ENCODE data around the gene PLA2G12A.
"Not testable (repeated sequence)": the region's sequence is repeated elsewhere in the genome, so short reads cannot be mapped to it uniquely, and the experiment has no call there.

Gene PLA2G12A

DNA sequence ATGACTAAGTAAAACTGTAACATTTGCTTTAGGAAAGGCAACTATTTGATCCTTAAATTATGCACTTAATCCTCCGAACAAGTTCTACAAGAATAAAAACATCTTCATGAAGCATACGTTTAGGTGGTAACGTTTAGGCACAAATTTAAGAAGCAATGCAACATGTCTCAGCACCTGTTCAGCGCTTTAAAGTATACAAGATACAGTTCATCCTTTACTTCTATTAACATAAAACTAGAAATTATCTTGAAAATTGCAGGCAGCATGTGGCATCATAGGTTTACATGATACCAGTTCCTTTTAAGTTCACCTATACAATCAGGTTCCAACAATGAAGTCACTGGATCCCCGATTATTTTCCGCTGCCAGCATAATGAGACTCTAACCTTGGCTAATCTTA lies 1.5 kb downstream of the PLA2G12A start:
- no peak for FAIRE-seq

GRCh38 chr4:109723110-109723509 lies 6.8 kb downstream of the PLA2G12A start:
- no peak for FAIRE-seq

DNA sequence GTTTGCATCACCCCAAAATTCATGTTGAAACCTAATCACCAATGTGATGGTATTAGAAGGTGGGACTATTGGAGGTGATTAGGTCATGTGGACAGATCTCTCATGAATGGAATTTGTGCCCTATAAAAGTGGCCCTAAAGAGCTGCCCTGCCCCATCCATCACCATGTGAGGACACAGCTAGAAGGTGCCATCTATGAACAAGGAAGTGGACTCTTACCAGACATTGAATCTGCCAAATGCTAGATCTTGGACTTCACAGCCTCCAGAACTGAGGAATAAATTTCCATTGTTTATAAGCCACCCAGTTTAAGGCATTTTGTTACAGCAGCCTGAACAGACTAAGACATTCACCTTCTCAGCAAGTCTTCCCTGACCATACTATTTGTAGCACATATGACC lies 7.5 kb downstream of the PLA2G12A start:
- FAIRE-seq: no peak

DNA sequence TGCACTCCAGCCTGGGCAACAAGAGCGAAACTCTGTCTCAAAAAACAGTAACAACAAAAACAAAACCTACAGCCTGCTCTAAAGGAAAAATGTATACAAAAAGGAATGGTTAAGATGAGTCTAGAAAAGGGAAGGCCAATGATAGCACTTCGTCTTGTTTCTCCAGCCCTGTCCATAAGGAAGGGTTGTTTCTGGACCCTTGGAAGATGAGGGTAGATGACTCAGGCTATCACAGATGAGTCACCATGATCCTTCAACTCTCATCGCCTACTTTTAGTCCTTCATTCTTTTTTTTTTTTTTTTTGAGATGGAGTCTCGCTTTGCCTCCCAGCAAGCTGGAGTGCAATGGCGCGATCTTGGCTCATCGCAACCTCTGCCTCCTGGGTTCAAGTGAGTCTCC lies 8.8 kb downstream of the PLA2G12A start:
- FAIRE-seq: no peak

DNA sequence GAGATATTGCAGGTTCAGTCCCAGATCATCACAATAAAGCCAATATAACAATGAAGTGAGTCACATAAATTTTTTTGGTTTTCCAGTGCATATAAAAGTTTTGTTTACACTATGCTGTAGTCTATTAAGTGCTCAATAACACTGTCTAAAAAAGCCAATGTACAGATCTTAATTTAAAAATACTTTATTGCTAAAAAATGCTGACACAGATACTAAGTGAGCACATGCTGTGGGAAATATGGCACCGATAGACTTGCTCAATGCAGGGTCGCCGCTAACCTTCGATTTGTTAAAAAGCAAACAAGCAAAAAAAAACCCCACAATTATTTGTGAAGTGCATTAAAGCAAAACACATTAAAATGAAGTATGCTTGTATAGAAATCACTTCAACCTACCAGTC lies 10.3 kb downstream of the PLA2G12A start:
- no peak for FAIRE-seq

DNA sequence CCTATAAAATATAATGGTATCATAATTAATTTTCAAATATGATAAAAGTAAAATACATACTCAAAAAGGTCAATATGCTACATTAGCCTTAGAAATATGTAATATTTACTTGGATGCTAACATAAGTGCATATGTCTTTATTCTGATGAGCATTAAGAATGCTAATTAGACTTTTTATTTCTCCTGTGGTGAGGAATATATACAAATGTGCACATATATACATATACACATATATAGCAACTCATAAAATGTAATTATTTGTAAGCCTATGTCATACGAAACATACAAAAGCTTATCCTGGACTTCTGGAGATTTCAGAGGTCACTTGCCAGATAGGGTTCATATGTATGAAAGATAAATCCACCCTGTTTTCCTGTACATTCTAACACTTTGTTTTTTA lies 11.1 kb downstream of the PLA2G12A start:
- FAIRE-seq: no peak

GRCh38 chr4:109713500-109713899 lies 16.4 kb downstream of the PLA2G12A start:
- no peak for FAIRE-seq

GRCh38 chr4:109708990-109709389 lies 20.9 kb downstream of the PLA2G12A start:
- FAIRE-seq: no peak

GRCh38 chr4:109708435-109708834 lies 21.4 kb downstream of the PLA2G12A start:
- no peak for FAIRE-seq

- no peak for FAIRE-seq
Measured at GRCh38 chr4:109703664-109704361, 26.1 kb downstream of the PLA2G12A start.

DNA sequence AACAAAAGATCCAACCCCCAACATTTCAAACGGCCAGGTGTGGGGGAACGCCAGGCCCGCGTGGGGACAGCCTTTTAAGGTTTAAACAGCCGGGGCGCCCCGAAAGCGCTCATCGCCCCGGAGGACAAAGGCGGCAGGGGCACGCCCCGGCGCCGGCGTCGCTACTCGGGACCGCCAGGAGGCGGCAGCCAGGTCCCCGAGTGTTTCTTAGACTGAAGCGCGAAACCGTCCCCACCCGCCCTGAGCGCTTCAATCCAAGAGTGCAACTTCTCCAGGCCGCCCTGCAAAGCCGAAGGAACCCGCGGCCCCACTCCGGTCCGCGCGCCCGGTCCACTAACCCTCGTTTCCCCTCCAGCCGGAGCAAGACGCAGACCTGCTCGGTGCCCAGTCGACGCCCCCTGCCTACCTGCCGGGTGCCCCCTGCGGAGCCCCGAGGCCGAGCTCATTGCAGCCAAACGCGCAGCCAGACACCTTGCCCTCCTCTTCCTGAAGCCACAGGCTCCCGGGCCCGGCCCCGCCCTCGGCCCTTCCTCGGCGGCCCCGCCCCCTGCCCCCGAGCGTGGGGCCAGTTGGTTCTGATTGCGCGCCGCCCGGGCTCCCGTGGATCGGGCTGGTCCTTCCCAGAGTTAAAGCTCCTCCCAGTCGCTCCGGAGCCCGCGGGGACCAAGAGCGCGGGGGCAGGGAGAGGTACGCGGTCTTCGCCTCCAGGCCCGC lies 26.8 kb downstream of the PLA2G12A start, which contains the start of gene CASP6:
Gene CASP6, minus strand, starts transcription at position 496 of the 714 bp plus-strand sequence. Its CDS starts 50 bp downstream, at position 446.
- no peak for FAIRE-seq

- FAIRE-seq: no peak
Measured at GRCh38 chr4:109701566-109702410, 28.1 kb downstream of the PLA2G12A start.

DNA sequence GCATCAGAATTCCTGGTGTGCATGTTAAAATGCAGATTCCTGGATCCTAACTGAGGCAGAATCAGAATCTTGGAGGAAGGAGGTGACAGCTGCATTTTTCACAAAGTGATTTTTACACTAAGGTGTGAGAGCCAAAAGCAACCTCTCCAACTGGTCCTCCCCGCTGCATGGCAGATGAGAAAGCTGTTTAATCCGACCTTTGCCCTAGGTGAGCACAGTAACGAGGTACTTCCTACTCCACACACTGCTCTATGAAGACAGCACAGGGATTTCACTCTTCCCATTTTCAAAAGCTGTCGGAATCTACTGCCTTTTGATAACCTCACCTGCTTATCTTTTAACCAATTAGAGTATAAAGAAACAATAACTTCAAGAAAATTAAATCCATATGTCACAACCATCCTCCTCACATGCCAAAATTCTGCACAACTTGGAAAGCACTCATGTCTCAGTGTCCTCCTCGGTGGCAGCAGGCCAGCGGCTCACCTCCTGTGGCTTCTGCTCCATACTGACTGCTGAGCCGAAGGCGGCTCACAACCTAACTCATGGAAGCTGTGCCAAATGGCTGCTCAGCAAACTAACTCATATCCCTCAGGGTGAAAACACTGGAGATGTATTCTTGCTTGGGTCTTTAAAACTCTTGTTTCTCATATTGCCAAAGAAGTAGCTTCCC lies 30.2 kb downstream of the PLA2G12A start:
- FAIRE-seq: no peak

GRCh38 chr4:109698656-109699055 lies 31.2 kb downstream of the PLA2G12A start:
- no peak for FAIRE-seq

DNA sequence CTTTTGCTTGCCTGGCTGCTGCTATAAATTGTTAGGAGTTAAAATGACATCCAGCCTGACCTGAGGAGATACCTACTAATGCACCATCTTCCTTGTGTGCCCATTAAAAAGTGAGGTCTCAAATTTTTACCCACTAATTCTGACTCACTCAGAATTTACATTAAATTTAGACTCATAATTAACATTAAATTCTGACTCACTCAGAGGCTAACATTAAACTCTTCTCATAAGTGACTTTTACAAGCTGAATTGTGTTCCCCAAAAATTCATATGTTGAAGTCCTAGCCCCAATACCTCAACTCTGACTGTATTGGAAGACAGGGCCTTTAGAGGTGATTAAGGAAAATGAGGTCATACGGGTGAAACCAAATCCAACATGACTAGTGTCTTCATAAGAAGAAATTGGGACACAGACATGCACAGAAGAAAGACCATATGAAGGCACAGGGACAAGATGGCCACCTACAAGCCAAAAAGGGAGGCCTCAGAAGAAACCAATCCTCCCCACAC lies 38.4 kb downstream of the PLA2G12A start:
- no peak for FAIRE-seq

DNA sequence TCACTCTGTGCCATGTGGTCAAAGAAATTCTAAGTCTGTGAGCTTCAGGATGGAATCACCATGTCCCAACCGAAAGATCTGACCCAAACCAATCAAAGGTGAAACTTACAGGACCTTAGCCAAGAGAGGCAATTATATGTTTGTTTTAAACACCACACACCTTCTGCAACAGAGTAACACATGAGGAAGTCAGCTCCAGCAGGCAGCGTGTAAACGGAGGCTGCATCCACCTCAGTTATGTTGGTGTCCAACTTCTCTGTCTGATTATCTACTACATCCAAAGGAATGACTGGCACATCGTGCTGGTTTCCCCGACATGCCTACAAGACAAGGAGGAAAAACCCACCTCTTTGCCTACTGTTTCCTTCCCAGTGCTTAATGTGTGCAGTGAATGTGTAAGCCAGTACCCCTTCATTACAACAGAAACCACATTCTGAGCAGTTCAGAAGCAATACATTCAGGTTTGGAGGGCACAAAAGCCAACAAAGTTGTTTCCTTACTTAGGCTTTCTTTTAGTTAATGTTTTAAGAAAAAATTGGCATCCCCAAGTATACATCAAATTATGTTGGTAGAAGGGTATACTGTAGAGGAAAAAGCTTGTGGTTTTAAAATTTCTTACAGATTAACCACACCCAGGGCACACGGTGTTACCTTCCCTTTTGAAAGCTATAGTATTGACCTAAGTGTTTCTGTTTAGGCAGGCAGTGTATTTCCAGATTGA lies 39.0 kb downstream of the PLA2G12A start:
- no peak for FAIRE-seq

DNA sequence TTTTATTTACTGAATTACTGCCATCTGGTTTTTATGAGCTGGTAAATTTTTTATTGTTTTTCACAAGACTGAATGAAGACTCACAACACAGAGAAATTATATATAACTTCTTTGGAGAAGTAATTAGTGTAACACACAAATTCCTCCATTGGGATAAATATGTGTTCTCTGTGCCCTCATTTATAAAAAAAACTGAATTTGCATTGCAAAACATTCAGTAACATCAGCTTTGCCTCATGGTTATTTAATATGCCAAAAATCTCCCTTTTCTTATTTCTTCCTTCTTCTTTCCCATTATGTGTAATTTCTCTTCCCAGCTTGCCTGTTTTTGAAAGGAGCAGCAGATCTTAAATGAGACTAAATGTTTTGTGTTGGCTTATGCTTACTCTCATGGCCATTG lies 45.1 kb downstream of the PLA2G12A start:
- no peak for FAIRE-seq

DNA sequence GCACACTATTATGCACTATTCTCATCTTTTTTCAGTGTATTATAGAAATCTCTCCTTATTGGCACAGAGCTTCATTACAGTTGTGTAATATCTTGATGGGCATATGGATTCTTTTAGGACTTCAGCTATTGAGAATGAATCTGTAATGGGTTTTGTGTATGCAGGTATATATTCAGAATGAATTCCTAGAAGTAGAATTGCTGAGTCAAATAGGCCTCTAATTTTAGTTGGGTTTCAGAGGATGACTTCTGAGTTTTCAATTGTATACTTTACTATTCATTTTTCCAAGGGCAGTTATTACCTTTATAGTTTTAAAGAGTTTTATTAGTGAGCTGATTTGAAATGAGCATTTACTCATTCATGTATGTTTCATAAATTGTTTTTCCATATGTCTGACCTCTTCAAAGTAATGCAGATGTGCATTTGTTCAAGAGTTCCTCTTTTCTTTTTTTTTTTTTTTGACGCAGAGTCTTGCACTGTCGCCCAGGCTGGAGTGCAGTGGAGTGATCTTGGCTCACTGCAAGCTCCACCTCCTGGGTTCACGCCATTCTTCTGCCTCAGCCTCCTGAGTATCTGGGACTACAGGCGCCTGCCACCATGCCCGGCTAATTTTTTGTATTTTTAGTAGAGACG lies 46.1 kb downstream of the PLA2G12A start:
- no peak for FAIRE-seq

- no peak for FAIRE-seq
Measured at GRCh38 chr4:109682875-109683274, 47.0 kb downstream of the PLA2G12A start.

DNA sequence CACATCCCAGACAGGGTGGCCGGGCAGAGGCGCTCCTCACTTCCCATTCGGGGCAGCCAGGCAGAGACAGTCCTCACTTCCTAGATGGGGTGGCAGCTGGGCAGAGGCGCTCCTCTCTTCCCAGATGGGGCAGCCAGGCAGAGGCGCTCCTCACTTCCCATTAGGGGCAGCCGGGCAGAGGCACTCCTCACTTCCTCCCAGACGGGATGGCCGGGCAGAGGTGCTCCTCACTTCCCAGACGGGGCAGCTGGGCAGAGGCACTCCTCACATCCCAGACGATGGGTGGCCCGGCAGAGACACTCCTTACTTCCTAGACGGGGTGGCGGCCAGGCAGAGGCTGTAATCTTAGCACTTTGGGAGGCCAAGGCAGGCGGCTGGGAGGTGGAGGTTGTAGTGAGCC lies 50.9 kb downstream of the PLA2G12A start:
- not testable (repeated sequence) for FAIRE-seq

DNA sequence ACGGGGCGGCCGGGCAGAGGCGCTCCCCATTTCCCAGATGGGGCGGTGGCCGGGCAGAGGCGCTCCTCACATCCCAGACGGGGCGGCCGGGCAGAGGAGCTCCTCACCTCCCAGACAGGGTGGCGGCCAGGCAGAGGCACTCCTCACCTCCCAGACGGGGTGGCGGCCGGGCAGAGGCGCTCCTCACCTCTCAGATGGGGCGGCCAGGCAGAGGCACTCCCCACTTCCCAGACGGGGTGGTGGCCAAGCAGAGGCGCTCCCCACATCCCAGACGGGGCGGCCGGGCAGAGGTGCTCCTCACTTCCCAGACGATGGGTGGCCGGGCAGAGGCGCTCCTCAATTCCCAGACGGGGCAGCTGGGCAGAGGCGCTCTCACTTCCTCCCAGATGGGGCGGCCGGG lies 51.4 kb downstream of the PLA2G12A start:
- not testable (repeated sequence) for FAIRE-seq

- no peak for FAIRE-seq
Measured at GRCh38 chr4:109676886-109677285, 53.0 kb downstream of the PLA2G12A start.
